Measurements from ENCODE around the gene HBQ1. TPM values are rescaled to one million over a fixed set of nuclear protein-coding genes. Genes with fewer than 3 reads are reported as not detected.
A peak's percentile ranks its signal among the peaks of the same experiment; 100 is the strongest.

The HBQ1 gene
- total RNA-seq, 1 donor: not detected

DNA sequence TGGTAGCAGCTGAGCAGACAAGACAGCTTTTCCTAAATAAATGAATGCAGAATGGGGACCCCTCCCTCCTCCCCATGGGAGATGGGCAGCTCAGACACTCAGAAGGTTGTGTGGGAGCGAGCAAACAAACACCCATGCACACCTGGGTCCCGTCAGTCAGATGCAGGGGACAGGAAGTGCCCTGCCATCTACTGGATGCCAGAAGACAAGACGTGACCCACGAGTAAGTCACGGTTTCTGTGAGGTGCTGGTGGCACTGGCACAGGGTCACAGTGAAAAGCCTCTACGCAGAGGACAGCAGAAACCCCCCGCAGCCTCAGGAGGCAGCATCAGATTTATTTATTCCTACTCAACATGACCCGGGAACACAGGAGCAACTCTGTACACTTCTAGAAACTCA lies 8.4 kb downstream of the HBQ1 start:
- H3K4me3 ChIP-seq (ENCODE audit: low read depth, low read length): no peak overlapping the region
- TF ChIP-seq, protein P1, sequence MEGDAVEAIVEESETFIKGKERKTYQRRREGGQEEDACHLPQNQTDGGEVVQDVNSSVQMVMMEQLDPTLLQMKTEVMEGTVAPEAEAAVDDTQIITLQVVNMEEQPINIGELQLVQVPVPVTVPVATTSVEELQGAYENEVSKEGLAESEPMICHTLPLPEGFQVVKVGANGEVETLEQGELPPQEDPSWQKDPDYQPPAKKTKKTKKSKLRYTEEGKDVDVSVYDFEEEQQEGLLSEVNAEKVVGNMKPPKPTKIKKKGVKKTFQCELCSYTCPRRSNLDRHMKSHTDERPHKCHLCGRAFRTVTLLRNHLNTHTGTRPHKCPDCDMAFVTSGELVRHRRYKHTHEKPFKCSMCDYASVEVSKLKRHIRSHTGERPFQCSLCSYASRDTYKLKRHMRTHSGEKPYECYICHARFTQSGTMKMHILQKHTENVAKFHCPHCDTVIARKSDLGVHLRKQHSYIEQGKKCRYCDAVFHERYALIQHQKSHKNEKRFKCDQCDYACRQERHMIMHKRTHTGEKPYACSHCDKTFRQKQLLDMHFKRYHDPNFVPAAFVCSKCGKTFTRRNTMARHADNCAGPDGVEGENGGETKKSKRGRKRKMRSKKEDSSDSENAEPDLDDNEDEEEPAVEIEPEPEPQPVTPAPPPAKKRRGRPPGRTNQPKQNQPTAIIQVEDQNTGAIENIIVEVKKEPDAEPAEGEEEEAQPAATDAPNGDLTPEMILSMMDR (IDR thresholded peaks at IDR 0.05; ENCODE audit: insufficient read depth, low read depth, low read length): no peak
- DNase-seq (ENCODE audit: low read depth): no peak

DNA sequence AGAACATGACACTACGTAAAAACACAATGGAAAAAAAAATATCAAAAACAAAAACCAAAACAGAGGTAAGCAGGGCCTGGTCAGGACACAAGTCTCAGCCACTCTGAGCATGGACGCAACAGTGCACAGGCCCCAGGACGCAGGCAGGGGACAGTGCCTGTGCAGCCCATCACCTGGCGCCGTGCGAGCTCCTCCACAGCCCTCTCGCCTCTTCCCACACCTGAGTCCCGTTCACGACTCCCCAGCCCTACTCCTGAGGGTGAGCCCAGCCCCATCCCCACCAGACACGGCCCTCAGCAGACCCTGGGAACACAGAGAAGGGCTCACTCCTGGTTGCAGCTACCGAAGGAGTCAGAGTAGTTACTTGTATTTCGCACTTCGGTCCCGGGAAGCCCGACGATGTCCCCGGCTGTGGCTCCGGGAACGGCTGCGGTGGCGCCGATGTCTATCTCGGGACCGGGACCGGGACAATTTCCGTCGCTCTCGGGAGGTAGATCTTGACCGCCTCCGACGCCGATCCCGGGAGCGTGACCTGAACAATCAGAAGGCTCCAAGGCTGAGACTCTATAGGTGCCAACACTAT lies 9.4 kb downstream of the HBQ1 start:
- no peak for DNase-seq (ENCODE audit: low read depth)
- no peak overlapping the region for H3K4me3 ChIP-seq (ENCODE audit: low read depth, low read length)
- TF ChIP-seq, protein P1 (IDR thresholded peaks at IDR 0.05; ENCODE audit: insufficient read depth, low read depth, low read length): no peak

DNA sequence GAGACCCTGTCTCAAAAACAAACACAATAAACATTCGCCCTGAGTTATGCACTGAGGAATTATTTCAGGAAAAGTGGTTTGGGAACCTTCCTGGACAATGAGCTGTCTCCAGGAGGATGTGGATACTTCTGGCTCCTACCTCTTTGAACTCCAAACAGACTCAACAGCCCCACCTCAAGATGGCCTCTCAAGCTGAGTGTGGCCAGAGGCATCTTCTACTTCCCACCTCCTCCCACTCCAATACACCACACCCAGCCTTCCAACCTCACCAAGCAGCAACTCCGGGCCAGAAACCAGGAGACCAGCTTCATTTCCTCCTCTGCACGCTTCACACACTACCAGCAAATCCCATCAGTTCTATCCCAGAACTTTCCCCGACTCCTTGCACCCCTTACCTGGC lies 11.6 kb downstream of the HBQ1 start:
- DNase-seq (ENCODE audit: low read depth): no peak
- H3K4me3 ChIP-seq (ENCODE audit: low read depth, low read length): no peak overlapping the region
- TF ChIP-seq, protein P1 (IDR thresholded peaks at IDR 0.05; ENCODE audit: insufficient read depth, low read depth, low read length): no peak

- H3K4me3 ChIP-seq (ENCODE audit: low read depth, low read length): no peak overlapping the region
- no peak for DNase-seq (ENCODE audit: low read depth)
- TF ChIP-seq, protein P1 (IDR thresholded peaks at IDR 0.05; ENCODE audit: insufficient read depth, low read depth, low read length): no peak
These were observed 12.4 kb downstream of the HBQ1 start for GRCh38 chr16:192686-193085.

DNA sequence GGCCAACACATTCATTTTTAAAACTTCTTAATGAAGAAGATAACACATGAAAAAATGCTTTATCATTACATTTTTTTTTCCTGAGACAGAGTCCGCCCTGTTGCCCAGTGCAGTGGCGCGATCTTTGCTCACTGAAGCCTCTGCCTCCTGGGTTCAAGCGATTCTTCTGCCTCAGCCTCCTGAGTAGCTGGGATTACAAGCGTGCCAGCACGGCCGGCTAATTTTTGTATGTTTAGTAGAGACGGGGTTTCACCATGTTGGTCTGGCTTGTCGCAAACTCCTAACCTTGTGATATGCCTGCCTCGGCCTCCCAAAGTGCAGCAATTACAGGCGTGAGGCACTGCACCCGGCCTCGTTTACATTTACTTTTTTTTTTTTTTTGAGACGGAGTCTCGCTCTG lies 13.2 kb downstream of the HBQ1 start:
- no peak overlapping the region for H3K4me3 ChIP-seq (ENCODE audit: low read depth, low read length)
- no peak for DNase-seq (ENCODE audit: low read depth)
- TF ChIP-seq, protein P1 (IDR thresholded peaks at IDR 0.05; ENCODE audit: insufficient read depth, low read depth, low read length): no peak

- no peak overlapping the region for H3K4me3 ChIP-seq (ENCODE audit: low read depth, low read length)
- DNase-seq (ENCODE audit: low read depth): no peak
- TF ChIP-seq, protein P1 (IDR thresholded peaks at IDR 0.05; ENCODE audit: insufficient read depth, low read depth, low read length): no peak
These were observed 14.3 kb downstream of the HBQ1 start for GRCh38 chr16:194516-194915.

DNA sequence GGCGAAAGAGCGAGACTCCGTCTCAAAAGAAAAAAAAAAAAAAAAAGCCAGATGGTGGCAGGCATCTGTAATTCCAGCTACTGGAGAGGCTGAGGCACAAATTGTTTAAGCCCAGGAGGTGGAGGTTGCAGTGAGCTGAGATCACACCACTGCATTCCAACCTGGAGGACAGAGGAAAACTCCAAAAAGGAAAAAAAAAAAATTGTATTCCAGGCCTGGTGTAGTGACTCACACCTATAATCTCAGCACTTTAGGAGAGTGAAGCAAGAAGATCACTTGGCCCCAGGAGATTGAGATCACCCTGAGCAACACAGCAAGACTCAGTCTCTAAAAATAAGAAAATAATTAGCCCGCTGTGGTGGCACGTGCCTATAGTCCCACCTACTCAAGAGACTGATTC lies 20.1 kb downstream of the HBQ1 start:
- peak; percentile 67 for DNase-seq (ENCODE audit: low read depth)
- TF ChIP-seq, protein P1 (IDR thresholded peaks at IDR 0.05; ENCODE audit: insufficient read depth, low read depth, low read length): no peak
- H3K4me3 ChIP-seq (ENCODE audit: low read depth, low read length): no peak overlapping the region
